HG03103 (cell line): ENCODE data around the gene SNX9.

Experiments
- ATAC-seq: cut with Tn5 transposase; IDR thresholded peaks from one replicate; pipeline ENCODE4 v1.9.1; 2021; ENCODE audit warnings: low read depth; ENCODE audit not compliant: unreplicated experiment

SNX9 gene

GRCh38 chr6:157985378-157986155, 162.5 kb downstream of the SNX9 start:
- ATAC-seq: no peak

DNA sequence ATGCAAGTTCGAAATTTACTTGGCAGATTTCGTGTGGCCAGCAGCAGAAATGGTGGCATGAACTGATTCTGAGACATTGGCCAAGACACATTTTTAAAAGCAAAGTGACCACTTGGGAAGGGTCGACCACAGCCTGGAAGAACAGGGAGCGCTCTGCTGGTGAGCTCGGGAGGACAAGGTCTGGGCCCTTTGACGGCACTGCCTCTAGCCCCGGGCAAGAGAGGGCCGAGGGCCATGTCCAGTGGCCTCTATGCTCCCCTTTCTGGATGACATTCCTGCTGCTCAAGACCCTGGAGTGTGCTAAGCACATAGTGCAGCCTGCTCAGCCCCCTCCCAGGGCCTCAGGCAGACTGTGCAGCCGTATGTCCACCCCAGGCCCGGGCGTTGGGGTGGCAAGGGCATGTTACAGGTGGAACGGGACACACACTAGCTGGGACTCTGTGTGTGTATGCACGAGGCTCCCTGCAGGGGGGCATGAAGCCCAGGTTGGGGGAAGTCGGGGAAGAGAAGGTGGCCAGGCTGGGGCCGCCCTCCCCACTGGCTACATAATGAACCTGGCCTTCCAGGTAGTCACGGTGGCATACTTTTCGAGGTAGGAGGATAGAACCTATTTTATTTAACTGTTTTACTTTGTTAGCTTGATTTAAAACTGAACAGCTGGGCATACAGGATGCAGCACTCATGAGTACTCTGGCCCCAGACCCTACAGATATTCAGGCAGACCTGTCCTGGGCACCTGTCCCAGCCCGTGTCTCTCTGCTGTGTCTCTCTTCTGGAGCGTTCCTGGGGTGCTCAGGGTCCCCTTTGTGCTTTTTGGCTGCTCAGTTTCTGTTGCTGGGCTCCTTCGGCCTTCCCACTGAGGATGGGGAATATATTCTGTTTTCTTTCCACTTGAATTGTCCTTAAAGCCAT, 165.0 kb downstream of the SNX9 start:
- no peak for ATAC-seq

DNA sequence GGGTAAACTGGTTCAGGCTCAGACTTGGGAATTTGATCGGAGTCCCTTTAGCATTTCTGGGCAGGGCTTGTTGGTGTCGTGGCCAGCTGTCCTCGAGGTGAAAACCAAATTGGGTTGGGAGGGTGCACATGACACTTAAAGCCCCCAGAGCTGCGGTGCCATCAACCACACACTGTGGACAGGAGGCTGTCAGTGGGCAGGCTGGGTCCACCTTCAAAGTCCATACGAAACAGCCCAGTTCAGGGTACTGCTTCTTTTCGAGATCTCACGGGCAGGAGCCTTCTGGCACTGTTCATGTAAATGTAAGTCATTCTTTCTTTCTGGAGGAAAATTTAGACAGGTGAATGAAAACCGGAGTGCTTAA, 165.6 kb downstream of the SNX9 start:
- no peak for ATAC-seq

DNA sequence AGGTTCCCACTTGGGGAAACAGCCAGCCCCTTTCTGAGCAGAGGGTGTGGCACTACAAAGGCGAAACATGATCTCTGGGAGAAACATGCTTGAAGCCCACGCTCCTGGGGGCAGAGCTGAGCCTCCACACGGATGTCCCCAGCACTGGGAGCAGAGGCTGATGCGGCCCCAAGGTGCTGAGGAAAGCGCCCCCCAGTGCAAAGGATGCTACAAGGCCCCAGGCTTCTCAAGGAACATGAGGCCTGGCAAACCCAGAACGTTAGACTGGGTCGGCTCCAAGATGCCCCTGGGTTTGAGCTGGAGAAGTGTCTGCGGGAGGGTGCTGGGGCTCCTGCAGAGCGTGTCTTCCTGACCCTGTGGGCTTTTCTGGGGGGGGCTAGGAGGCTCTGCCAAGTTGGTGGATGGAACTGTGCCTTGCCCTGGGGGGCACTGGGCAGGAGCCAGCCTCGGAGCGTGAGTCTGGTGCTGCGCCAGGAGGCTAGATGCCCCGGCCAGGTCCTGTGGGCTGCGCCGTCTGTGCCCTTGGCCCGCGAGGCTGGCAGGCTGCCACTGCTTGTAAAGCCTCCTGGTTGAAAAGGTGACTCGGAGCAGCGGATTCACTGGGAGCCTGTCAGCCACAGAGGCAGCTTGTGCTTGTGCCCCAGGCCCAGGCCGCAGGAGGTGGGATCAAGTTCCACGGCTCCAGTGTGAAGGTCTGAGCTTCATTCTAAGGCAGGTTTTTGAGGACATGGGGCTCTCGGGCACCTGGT, 166.7 kb downstream of the SNX9 start:
- ATAC-seq: no peak

- ATAC-seq: no peak
These were observed 167.4 kb downstream of the SNX9 start for GRCh38 chr6:157990321-157991066.

- no peak for ATAC-seq
These were observed 168.0 kb downstream of the SNX9 start for GRCh38 chr6:157991067-157991432.

DNA sequence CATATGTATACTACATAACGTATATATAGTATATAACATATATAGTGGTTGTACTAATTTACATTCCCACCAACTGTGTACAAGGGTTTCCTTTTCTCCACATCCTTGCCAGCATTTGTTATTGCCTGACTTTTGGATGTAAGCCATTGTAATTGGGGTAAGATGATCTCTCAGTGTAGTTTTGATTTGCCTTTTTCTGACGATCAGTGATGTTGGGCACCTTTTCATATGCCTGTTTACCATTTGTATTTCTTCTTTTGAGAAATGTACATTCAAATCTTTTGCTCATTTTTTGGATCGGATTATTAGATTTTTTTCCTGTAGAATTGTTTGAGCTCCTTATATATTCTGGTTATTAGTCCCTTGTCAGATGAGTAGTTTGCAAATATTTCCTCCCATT, 170.0 kb downstream of the SNX9 start:
- no peak for ATAC-seq

DNA sequence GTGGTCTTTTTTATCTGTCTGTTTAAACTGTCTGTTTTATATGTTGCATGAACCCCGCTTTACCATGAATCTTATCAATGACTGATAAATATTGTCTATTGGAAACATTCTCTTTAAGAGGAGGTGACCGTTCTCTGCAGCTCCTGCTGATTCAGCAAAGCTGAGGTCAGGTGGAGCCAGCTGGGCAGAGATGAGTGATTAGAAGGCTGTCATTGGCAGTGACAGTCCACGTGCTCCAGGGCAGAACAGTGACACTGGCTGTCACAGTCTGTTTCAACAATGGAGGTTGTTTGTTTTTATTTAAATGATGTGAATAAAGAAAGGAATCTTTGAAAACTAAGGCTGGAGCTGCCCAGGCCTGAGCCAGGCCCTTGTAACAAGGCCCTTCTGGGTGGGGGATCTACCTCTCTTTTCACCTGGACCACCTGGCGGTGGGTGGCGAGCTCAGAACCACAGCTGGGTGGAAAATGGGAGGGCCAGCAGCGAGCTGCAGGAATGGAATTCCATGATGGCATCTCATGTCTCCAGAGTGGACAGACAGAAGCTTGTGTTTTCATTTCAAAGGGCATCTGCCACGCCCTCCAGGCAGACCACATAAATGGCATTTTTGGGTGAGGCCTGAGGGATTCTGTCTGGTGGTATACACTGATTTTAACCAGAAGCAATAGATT, 171.2 kb downstream of the SNX9 start:
- no peak for ATAC-seq
